Stimulated activated CD4-positive, alpha-beta T cell treated with anti-CD3 and anti-CD28 coated beads, Interleukin-2, amount 100 ng/mL, for 24 hours (primary cell): ENCODE data around the gene CEACAM16.
"Not testable (repeated sequence)": the region's sequence is repeated elsewhere in the genome, so short reads cannot be mapped to it uniquely, and the experiment has no call there.

Experiments
- DNase-seq, 2 donors: peaks; one replicate each; pipeline ENCODE4 v3.0.0-alpha.2; 2020

CEACAM16 gene

GRCh38 chr19:44677019-44677811, 21.7 kb upstream of the CEACAM16 start:
- DNase-seq: no peak

DNA sequence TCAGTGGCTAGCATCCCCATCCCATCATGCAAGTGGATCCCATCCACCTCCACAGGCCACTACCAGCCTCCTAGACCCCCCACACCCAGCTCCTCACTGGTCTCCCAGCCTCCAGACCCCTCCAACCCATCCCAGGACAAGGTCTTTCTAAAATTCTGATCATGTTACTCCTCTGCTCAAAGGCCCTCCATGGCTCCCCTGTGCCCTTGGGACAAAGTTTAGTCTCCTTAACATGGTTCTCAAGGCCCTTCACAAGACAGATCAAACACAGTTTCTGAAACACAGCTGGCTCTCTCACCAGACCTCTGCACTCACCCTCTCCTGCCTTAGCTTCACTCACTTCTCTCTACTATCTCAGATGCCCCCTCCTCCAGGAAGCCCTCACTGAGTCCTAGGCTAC, 18.4 kb upstream of the CEACAM16 start:
- DNase-seq: no peak

DNA sequence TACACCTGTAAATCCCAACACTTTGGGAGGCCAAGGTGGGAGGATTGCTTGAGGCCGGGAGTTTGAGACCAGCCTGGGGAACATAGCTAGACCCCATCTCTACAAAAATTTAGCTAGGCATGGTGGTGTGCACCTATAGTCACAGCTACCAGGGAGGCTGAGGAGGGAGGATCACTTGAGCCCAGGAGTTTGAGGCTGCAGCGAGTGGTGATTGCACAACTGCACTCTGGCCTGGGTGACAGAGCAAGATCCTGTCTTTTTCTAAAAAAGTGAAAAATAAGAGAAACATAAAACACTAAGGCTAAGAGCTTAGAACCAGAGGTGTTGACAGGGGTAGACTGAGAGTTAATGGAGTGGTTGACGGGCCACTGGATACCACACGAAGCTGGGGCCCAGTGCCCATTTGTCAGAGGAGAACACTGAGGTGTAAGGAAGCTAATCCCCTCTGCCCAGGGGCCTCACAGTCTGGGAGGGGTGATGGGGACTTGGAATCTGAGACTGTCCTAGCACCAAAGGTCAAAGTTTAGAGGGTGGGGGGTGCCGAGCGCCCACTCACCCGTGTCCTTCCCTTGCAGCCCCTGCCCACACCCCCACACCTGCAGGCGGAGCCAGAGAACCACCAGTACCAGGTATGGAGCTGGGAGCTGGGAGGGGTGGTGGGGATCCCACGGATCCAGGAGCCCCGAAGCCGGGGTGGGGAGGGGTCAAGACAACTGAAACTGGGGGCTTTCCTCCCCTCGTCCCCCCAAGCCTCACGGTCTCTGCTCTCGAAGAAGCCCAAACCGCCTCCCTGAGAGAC, 16.8 kb upstream of the CEACAM16 start:
- no peak for DNase-seq

GRCh38 chr19:44682807-44683206, 16.1 kb upstream of the CEACAM16 start:
- no peak for DNase-seq

- no peak for DNase-seq
These were observed 15.3 kb upstream of the CEACAM16 start for GRCh38 chr19:44683434-44684210.

DNA sequence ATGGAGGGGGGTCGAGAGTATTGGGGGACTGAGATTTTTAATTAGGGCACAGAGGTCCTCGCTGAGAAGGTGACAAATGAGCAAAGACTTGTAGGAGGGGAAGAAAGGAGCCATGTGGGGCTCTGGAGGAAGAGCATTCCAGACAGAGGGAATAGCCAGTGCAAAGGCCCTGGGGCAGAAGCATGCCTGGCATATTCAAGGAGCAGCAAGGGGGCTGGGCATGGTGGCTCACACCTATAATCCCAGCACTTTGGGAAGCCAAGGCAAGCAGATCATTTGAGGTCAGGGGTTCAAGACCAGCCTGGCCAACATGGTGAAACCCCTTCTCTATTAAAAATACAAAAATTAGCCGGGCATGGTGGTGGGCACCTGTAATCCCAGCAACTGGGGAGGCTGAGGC, 14.6 kb upstream of the CEACAM16 start:
- DNase-seq: not testable (repeated sequence)

- no peak for DNase-seq
These were observed 13.8 kb upstream of the CEACAM16 start for GRCh38 chr19:44684892-44685863.

DNA sequence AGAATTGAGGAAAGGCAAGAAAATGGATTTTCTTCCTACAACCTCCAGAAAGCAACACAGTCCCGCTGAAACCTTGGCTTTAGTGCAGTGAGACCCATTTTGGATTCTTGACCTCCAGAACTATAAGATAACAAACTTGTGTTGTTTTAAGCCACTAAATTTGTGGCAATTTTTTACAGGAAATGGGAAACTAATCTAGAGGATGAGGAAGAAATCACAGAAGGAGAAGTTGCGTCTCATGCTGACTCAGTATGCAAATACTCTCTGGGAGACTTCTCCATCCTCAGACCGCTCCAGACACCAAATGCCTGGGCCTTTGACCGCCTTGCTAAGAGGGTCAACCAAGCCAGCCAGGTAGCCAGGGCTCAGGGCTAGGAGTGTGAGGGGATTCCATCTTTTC, 13.1 kb upstream of the CEACAM16 start:
- DNase-seq: no peak

- no peak for DNase-seq
These were observed 12.1 kb upstream of the CEACAM16 start for GRCh38 chr19:44686896-44687295.

DNA sequence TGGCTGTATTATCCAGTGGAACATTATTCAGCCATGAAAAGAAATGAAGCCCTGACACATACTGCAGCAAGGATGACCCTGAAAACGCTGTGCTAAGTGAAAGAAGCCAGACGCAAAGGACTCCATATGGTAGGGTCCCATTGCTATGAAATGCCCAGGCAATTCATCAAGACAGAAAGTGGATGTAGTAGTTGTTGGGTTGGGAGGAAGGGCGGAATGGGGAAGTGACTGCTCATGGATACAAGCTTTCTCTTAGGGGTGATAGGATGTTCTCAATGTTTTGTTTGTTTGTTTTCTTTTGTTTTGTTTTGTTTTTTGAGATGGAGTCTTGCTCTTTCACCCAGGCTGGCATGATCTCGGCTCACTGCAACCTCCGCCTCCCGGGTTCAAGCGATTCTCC, 11.1 kb upstream of the CEACAM16 start:
- DNase-seq: no peak

- peak; percentile 87 to 88 for DNase-seq
These were observed 9.4 kb upstream of the CEACAM16 start for GRCh38 chr19:44689290-44690130.

DNA sequence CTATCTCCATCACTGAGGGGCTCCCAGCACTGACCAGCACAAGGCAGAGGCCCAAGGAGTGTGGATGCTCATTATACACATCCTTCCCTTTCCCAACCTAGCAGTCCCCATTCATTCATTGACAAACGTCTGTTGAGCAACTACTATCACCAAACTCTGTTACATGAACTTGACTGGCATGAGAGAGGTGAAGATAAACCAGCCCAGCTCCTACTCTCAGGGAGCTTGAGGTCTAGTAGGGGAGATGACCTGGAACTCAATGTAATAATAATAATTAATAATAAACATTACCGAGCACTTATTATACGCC, 8.9 kb upstream of the CEACAM16 start:
- no peak for DNase-seq

GRCh38 chr19:44692379-44692721, 6.6 kb upstream of the CEACAM16 start:
- DNase-seq: no peak

DNA sequence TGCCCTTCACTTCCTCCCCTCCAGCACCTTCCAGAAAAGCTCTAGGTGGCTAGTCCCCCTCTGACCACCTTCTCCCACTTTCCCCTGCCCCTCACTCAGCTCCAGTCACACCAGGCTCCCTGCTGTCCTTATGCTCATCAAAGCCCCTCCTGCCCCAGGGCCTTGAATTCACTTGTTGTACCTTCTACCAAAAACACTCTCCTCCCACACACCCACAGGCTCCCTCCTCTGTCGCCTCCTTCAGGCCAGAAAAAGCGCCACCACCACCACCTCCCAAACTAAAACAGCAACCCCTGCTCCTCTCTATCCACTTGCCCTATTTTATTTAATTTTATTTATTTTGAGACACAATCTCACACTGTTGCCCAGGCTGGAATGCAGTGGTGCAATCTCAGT, 4.8 kb upstream of the CEACAM16 start:
- DNase-seq: peak in 1 of 2 donors; percentile 39

DNA sequence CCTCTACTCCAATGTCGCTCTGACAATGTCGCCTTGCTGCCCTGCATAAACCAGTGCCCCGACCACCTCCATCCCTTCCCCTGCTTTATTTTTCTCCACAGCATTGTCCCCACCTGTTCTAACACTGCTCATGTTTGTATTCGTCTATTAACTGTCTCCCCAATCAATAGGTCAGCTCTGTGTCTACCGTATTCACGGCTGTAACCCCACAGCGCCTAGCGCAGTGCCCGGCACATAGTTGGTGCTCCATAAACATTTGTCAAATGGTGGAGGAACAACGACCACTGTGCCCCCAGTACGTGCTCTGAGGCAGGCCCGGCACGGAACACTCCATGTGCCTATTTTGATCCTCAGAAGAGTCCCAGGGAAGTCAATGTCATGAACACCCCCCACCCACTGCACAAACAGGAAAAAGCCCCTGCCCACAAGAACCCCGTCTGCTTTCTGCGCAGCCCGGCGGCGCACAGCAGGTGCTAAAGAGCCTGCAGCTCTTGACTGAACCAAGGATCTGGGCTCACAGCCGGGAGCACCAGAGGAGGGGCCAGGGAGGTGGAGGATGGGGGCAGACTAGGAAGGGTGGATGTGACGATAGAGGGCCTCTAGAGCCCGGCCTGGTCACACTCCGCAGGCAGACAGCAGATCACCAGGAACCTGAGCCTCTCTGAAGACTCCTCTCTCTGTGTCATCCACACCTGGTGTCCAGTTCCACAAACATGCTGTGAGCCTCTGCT, 1.8 kb upstream of the CEACAM16 start:
- DNase-seq: no peak

DNA sequence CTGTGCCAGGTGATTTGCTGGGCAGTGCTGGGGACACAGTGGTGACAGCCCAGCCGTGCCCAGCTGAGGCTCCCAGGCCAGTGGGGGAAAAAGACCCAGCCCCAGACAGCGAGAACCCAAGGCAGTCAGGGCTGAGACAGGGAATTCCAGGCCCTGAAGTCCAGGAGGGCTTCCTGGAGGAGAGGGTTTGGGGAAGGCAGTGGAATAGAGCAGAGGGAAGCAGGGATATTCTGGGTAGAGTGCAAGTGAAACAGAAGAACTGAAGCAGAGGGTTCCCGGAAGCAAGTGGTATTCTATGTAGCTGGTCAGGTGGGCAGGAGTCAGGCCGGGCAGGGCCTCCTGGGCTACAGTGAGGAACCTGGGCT, 1.3 kb upstream of the CEACAM16 start:
- DNase-seq: no peak

DNA sequence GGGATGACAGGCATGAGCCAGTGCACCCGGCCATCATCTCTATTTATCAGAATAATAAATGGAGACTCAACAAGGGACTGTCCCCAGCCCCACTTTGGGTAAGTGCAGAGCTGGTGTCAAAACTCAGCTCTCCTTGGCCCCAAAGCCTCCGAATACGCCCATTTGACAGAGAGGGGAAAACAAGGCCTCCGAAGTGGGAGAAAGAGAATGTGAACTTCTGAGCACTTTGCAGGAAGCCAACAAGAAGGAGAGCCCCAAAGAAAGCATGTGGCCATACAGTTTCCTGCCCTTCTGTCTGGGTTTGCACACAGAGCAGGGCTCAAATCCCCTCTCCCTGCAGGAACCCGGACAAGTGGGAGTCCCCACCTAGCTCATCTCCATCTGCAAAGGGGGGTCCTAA, 1.6 kb downstream of the CEACAM16 start:
- no peak for DNase-seq

DNA sequence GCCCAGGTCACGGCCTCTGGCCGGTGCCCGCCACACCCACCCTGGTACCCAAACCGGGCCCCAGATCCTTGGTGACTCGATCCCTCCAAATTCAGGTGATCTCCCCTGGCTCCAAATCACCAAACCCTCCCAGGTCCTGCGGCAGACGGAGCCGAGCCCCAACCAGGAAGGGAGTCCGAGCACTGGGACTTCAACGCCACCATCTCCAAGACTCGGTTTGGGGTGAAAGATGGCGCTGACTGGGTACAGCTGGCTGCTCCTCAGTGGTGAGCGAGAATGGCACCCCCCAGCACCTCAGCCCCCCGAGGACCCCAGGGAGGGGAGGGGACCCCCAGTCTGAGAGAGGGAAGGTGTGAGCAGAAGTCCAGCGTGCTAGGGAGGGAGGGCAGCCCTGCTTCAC, 2.3 kb downstream of the CEACAM16 start:
- no peak for DNase-seq

DNA sequence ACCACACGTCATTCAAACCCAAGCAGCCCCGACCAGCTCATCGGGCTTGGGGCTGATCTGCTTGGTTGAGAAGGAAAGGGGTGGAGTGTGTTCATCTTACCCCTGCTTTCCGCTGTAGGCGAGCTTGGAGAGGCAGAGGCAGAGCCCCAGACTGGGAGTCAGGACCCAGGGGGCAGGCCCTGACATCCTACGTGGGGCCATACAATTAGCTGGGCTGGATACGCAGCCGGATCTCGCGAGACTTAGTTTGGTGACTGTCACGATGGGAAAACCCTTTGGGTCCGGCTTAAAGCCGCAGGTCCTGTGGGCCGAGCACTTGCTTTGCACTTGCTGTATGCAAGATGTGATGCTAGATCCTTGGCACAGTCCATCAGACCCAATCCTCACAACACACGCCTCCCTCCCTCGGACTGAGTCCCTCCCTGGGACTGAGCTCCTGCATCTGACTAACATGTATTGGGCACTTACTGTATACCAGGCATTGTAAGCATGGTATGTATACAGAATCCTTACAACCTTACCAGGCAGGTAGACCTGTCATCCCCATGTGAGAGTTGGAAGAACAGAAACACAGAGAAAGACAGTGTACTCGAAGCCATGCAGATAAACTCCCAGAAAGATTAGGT, 3.7 kb downstream of the CEACAM16 start:
- DNase-seq: no peak

DNA sequence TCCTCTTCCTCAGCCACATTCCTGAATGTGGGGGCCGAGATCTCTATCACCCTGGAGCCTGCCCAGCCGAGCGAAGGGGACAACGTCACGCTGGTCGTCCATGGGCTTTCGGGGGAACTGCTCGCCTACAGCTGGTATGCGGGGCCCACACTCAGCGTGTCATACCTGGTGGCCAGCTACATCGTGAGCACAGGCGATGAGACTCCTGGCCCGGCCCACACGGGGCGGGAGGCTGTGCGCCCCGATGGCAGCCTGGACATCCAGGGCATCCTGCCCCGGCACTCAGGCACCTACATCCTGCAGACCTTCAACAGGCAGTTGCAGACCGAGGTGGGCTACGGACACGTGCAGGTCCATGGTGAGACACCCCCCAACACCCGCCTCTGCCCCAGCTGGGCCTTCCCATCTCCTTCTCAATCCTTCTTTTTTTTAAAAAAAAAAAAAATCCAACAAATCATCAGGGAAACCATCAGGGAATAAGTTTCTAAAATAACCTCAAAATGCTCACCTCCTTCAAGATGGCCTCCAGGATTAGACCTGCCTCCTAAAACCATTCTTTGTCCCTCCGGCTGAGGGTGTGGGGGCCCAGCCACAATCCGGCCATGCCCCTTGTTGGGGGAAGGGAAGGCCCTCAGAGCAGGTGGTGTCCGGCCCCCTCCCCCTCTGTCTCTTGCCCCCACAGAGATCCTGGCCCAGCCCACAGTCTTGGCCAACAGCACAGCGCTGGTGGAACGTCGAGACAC, 4.6 kb downstream of the CEACAM16 start:
- DNase-seq: no peak
